ENCODE results near the gene SLC35B4. TPM values are rescaled to one million over a fixed set of nuclear protein-coding genes. Genes with fewer than 3 reads are reported as not detected.

The SLC35B4 gene
- total RNA-seq, 1 experiment from 2014 or later = 14.7 TPM

DNA sequence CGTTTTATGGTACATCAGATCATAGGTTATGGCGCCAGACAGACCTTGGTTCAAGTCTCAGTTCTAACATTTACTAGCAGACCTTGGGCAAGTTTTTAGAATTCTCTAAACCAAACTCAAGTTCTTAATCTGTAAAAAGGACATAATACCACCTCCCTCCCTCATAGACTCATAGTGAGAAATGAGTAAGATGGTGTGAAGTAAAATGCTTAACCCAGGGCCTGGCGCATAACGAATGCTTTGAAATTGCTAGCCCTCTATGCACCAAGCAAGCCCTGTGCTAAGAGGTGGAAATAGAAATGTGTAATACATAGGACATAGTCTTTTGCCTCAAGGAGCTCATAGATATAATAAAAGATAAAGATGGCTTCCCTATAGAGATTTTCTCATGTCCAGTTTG is 17.7 kb upstream of the SLC35B4 start:
- Histone ChIP-seq H3K27me3 (ENCODE audit: insufficient read depth, low read length) (no peaks in the 10 kb centered on the region), H4K20me1 (ENCODE audit: insufficient read depth) (no peaks in the 10 kb centered on the region), H2AFZ (ENCODE audit: low read depth, low read length, poor library complexity, severe bottlenecking) (no peak overlapping the region), H3K9me3 (ENCODE audit: control insufficient read depth in 1 of 2, insufficient read depth in 1 of 2, low read depth in 1 of 2, low read length in 2 of 2) (no peaks in the 10 kb centered on the region), H3K79me2 (ENCODE audit: insufficient read depth, low read length) (no peaks in the 10 kb centered on the region), H3K36me3 (ENCODE audit: control insufficient read depth in 1 of 2, insufficient read depth in 2 of 2, low read length in 2 of 2) (no peaks in the 10 kb centered on the region), H3K4me1 (ENCODE audit: control insufficient read depth in 1 of 2, insufficient read depth in 2 of 2, low read length in 2 of 2) (no peaks in the 10 kb centered on the region), H3K27ac (ENCODE audit: low read depth, low read length) (no peak overlapping the region), H3K9ac (ENCODE audit: low read length) (no peak overlapping the region), H3K4me2 (ENCODE audit: low read length) (no peak overlapping the region), H3K4me3 (replicated peaks in 1 of 2; ENCODE audit: low read depth in 1 of 2, low read length in 2 of 2) (no peak overlapping the region), H3K9me2 (ENCODE audit: insufficient read depth) (no peaks in the 10 kb centered on the region)
- BruUV-seq (replicated peaks) = no TSS peak
- RAD21 ChIA-PET (ENCODE audit: low non-redundant PET in 1 of 2, low total read pairs in 2 of 2, uncharacterized antibody in 2 of 2, unreplicated experiment in 2 of 2) = no interaction called here
- POLR2A ChIA-PET = no interaction called here
- CTCF ChIA-PET = no interaction called here
- no peak for ATAC-seq
- DNase-seq (ENCODE audit: low read depth, low spot score) = no peak
- TF ChIP-seq CTCF (IDR thresholded peaks at IDR 0.05 in 2 of 3, conservative IDR thresholded peaks at IDR 0.05 in 1 of 3; ENCODE audit: borderline replicate concordance in 1 of 3, insufficient read depth in 1 of 3, low read depth in 2 of 3, low read length in 2 of 3) (no peak), SIN3A (IDR thresholded peaks at IDR 0.05; ENCODE audit: low read depth) (no peak), YY1 (IDR thresholded peaks at IDR 0.05; ENCODE audit: extremely low read depth, insufficient replicate concordance, low read depth, low read length) (no peak), CBX3 (IDR thresholded peaks at IDR 0.05; ENCODE audit: low read depth) (no peak), EZH2 (IDR thresholded peaks at IDR 0.05) (no peak), EZH2phosphoT487 (IDR thresholded peaks at IDR 0.05; ENCODE audit: borderline replicate concordance) (no peak)
- TF ChIP-seq, protein P1, sequence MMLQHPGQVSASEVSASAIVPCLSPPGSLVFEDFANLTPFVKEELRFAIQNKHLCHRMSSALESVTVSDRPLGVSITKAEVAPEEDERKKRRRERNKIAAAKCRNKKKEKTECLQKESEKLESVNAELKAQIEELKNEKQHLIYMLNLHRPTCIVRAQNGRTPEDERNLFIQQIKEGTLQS (IDR thresholded peaks at IDR 0.05) = no peak
- intact Hi-C loops (cut with micrococcal nuclease) = no loop called here

DNA sequence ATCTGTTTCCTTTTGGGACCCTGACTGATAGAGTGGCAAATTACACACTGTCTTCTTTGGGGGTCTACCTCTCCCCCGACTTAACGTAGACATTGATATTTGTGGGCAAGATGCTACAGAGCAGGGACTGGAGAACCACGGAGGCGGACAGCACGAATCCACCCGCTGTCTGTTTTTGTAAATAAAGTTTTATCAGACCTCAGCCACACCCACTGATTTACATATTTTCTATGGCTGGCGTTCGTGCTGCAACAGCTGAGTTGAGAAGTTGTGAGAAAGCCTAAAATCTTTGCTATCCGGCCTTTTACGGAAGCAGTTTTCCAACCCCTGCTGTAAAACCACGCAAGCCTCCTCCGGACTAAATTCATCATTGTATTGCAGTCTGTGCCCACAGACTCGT is 17.2 kb upstream of the SLC35B4 start:
- ChIA-PET RAD21 (ENCODE audit: low non-redundant PET in 1 of 2, low total read pairs in 2 of 2, uncharacterized antibody in 2 of 2, unreplicated experiment in 2 of 2) (no interaction called here), CTCF (no interaction called here), POLR2A (no interaction called here)
- no peaks in the 10 kb centered on the region for H3K4me1 ChIP-seq (ENCODE audit: control insufficient read depth in 1 of 2, insufficient read depth in 2 of 2, low read length in 2 of 2)
- DNase-seq (ENCODE audit: low read depth, low spot score) (no peak), ATAC-seq (no peak)
- H3K9me3 ChIP-seq (ENCODE audit: control insufficient read depth in 1 of 2, insufficient read depth in 1 of 2, low read depth in 1 of 2, low read length in 2 of 2) = no peaks in the 10 kb centered on the region
- BruUV-seq (replicated peaks) = no TSS peak
- H3K27me3 ChIP-seq (ENCODE audit: insufficient read depth, low read length) = no peaks in the 10 kb centered on the region
- H3K4me2 ChIP-seq (ENCODE audit: low read length) = no peak overlapping the region
- H3K36me3 ChIP-seq (ENCODE audit: control insufficient read depth in 1 of 2, insufficient read depth in 2 of 2, low read length in 2 of 2) = no peaks in the 10 kb centered on the region
- H2AFZ ChIP-seq (ENCODE audit: low read depth, low read length, poor library complexity, severe bottlenecking) = no peak overlapping the region
- no peak overlapping the region for H3K9ac ChIP-seq (ENCODE audit: low read length)
- H4K20me1 ChIP-seq (ENCODE audit: insufficient read depth) = no peaks in the 10 kb centered on the region
- H3K4me3 ChIP-seq (replicated peaks in 1 of 2; ENCODE audit: low read depth in 1 of 2, low read length in 2 of 2) = no peak overlapping the region
- H3K79me2 ChIP-seq (ENCODE audit: insufficient read depth, low read length) = no peaks in the 10 kb centered on the region
- intact Hi-C loops (cut with micrococcal nuclease) = no loop called here
- no peaks in the 10 kb centered on the region for H3K9me2 ChIP-seq (ENCODE audit: insufficient read depth)
- no peak overlapping the region for H3K27ac ChIP-seq (ENCODE audit: low read depth, low read length)
- TF ChIP-seq, protein P2, sequence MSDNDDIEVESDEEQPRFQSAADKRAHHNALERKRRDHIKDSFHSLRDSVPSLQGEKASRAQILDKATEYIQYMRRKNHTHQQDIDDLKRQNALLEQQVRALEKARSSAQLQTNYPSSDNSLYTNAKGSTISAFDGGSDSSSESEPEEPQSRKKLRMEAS (IDR thresholded peaks at IDR 0.05) = no peak
- no peak for TF ChIP-seq EZH2phosphoT487 (IDR thresholded peaks at IDR 0.05; ENCODE audit: borderline replicate concordance)
- TF ChIP-seq, protein P3, sequence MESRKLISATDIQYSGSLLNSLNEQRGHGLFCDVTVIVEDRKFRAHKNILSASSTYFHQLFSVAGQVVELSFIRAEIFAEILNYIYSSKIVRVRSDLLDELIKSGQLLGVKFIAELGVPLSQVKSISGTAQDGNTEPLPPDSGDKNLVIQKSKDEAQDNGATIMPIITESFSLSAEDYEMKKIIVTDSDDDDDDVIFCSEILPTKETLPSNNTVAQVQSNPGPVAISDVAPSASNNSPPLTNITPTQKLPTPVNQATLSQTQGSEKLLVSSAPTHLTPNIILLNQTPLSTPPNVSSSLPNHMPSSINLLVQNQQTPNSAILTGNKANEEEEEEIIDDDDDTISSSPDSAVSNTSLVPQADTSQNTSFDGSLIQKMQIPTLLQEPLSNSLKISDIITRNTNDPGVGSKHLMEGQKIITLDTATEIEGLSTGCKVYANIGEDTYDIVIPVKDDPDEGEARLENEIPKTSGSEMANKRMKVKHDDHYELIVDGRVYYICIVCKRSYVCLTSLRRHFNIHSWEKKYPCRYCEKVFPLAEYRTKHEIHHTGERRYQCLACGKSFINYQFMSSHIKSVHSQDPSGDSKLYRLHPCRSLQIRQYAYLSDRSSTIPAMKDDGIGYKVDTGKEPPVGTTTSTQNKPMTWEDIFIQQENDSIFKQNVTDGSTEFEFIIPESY (IDR thresholded peaks at IDR 0.05; ENCODE audit: extremely low read depth, insufficient replicate concordance, low read length) = no peak
- TF ChIP-seq, protein P4, sequence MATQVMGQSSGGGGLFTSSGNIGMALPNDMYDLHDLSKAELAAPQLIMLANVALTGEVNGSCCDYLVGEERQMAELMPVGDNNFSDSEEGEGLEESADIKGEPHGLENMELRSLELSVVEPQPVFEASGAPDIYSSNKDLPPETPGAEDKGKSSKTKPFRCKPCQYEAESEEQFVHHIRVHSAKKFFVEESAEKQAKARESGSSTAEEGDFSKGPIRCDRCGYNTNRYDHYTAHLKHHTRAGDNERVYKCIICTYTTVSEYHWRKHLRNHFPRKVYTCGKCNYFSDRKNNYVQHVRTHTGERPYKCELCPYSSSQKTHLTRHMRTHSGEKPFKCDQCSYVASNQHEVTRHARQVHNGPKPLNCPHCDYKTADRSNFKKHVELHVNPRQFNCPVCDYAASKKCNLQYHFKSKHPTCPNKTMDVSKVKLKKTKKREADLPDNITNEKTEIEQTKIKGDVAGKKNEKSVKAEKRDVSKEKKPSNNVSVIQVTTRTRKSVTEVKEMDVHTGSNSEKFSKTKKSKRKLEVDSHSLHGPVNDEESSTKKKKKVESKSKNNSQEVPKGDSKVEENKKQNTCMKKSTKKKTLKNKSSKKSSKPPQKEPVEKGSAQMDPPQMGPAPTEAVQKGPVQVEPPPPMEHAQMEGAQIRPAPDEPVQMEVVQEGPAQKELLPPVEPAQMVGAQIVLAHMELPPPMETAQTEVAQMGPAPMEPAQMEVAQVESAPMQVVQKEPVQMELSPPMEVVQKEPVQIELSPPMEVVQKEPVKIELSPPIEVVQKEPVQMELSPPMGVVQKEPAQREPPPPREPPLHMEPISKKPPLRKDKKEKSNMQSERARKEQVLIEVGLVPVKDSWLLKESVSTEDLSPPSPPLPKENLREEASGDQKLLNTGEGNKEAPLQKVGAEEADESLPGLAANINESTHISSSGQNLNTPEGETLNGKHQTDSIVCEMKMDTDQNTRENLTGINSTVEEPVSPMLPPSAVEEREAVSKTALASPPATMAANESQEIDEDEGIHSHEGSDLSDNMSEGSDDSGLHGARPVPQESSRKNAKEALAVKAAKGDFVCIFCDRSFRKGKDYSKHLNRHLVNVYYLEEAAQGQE (IDR thresholded peaks at IDR 0.05; ENCODE audit: low read depth) = no peak

Data from HCT116 (cell line).